K562 (cell line): ENCODE data around the gene GEMIN7. TPM values are rescaled to one million over a fixed set of nuclear protein-coding genes. Genes with fewer than 3 reads are reported as not detected.

Source experiments
- CEBPB ChIP-seq: fragments of 450-650 bp; IDR thresholded peaks from 2 replicates; pipeline ENCODE4 v1.6.1; 2016; ENCODE audit warnings: missing genetic modification characterization, missing compliant biosample characterization
- DIDO1 ChIP-seq: fragments of 450-650 bp; IDR thresholded peaks from 2 replicates; pipeline ENCODE4 v1.6.1; 2016; ENCODE audit warnings: low read depth, missing biosample characterization, missing genetic modification characterization
- GTF2A2 ChIP-seq: IDR thresholded peaks from 2 replicates; pipeline ENCODE4 v1.6.1; 2016; ENCODE audit warnings: mild to moderate bottlenecking, missing genetic modification characterization, missing compliant biosample characterization
- MTA2 ChIP-seq: fragments of 450-650 bp; IDR thresholded peaks from 2 replicates; pipeline ENCODE4 v1.6.1; 2016; ENCODE audit warnings: low read depth
- PHB ChIP-seq: fragments of 250-450 bp; sonication (Bioruptor Pico); IDR thresholded peaks from 2 replicates; pipeline ENCODE4 v1.5.0; 2021
- ZBTB49 ChIP-seq: sonication (generic); formaldehyde crosslinking; IDR thresholded peaks from 2 replicates; pipeline ENCODE4 v1.8.0; 2022; ENCODE audit warnings: missing genetic modification reagents, mild to moderate bottlenecking, borderline replicate concordance
- ZBTB5 ChIP-seq: fragments of 450-650 bp; IDR thresholded peaks from 2 replicates; pipeline ENCODE4 v1.6.1; 2017; ENCODE audit warnings: antibody characterized with exemption
- ZNF589 ChIP-seq: fragments of 200-800 bp; sonication (Bioruptor generic); IDR thresholded peaks from 2 replicates; pipeline ENCODE4 v1.6.1; 2016; ENCODE audit warnings: low read depth, missing genetic modification characterization, missing compliant biosample characterization
- ZNF77 ChIP-seq: fragments of 250-450 bp; sonication (Bioruptor Pico); IDR thresholded peaks from 2 replicates; pipeline ENCODE4 v1.5.0; 2020
- ZSCAN32 ChIP-seq: fragments of 450-650 bp; formaldehyde crosslinking; IDR thresholded peaks from 2 replicates; pipeline ENCODE4 v1.4.0; 2020; ENCODE audit warnings: mild to moderate bottlenecking, moderate library complexity
- polyA plus RNA-seq, 8 experiments: library from polyadenylated mRNA; depleted of rRNA in 4 of 8; stranded (reverse) in 5 of 8; unstranded in 3 of 8; fragments of >200 nt; fragmentation: Nextera tagmentation in 2 of 8; fragmentation: Illumina TruSeq in 1 of 8; extraction: Ambion mirVana in 2 of 8; extraction: Trizol in 1 of 8; gene quantifications; 2 replicates each; pipeline versions ENCODE4 v1.2.1 to v1.2.3, GENCODE V29; 2011 to 2014; ENCODE audit warnings: inconsistent platforms in 1 of 8, missing spikeins in 1 of 8
- total RNA-seq, 7 experiments: library from RNA; depleted of rRNA in 6 of 7; stranded (reverse); fragments of >200 nt in 6 of 7; fragmentation: Illumina TruSeq in 2 of 7; extraction: Trizol in 2 of 7; gene quantifications; 2 replicates each; pipeline versions ENCODE4 v1.2.1 to v1.2.3, GENCODE V29; 2011 to 2021; ENCODE audit warnings: low replicate concordance in 1 of 7
- TF ChIP-seq, protein P1 (sequence below): fragments of 200-600 bp; sonication (generic); IDR thresholded peaks from one replicate; pipeline ENCODE4 v1.6.1; 2012; ENCODE audit warnings: mild to moderate bottlenecking, low read depth, low read length, inconsistent platforms

Gene GEMIN7
- total and polyA plus RNA-seq, 9 of the 15 experiments (the other 6 are each of a cell fraction or from before 2014, with no cell fraction given) = 23.1 to 124 (median 54.9) TPM

GRCh38 chr19:45076851-45077730 lies 2.0 kb upstream of the GEMIN7 start (continued):
- TF ChIP-seq ZNF589 (CRISPR knock-in tag) = no peak
- TF ChIP-seq PHB (CRISPR knock-in tag) = no peak
- no peak for TF ChIP-seq GTF2A2 (tag)
- TF ChIP-seq ZSCAN32 (CRISPR knock-in tag) = no peak
- no peak for TF ChIP-seq MTA2
- no peak for TF ChIP-seq ZNF77
- 0 out of 2 replicates have a peak, but pooled peaks have one; percentile 49 for TF ChIP-seq ZBTB49 (CRISPR knock-in tag)
- no peak for TF ChIP-seq ZBTB5
- TF ChIP-seq DIDO1 = no peak
- TF ChIP-seq CEBPB (tag) = peak; percentile 19; the same call in 1 of the 2 replicates
- TF ChIP-seq, protein P1, sequence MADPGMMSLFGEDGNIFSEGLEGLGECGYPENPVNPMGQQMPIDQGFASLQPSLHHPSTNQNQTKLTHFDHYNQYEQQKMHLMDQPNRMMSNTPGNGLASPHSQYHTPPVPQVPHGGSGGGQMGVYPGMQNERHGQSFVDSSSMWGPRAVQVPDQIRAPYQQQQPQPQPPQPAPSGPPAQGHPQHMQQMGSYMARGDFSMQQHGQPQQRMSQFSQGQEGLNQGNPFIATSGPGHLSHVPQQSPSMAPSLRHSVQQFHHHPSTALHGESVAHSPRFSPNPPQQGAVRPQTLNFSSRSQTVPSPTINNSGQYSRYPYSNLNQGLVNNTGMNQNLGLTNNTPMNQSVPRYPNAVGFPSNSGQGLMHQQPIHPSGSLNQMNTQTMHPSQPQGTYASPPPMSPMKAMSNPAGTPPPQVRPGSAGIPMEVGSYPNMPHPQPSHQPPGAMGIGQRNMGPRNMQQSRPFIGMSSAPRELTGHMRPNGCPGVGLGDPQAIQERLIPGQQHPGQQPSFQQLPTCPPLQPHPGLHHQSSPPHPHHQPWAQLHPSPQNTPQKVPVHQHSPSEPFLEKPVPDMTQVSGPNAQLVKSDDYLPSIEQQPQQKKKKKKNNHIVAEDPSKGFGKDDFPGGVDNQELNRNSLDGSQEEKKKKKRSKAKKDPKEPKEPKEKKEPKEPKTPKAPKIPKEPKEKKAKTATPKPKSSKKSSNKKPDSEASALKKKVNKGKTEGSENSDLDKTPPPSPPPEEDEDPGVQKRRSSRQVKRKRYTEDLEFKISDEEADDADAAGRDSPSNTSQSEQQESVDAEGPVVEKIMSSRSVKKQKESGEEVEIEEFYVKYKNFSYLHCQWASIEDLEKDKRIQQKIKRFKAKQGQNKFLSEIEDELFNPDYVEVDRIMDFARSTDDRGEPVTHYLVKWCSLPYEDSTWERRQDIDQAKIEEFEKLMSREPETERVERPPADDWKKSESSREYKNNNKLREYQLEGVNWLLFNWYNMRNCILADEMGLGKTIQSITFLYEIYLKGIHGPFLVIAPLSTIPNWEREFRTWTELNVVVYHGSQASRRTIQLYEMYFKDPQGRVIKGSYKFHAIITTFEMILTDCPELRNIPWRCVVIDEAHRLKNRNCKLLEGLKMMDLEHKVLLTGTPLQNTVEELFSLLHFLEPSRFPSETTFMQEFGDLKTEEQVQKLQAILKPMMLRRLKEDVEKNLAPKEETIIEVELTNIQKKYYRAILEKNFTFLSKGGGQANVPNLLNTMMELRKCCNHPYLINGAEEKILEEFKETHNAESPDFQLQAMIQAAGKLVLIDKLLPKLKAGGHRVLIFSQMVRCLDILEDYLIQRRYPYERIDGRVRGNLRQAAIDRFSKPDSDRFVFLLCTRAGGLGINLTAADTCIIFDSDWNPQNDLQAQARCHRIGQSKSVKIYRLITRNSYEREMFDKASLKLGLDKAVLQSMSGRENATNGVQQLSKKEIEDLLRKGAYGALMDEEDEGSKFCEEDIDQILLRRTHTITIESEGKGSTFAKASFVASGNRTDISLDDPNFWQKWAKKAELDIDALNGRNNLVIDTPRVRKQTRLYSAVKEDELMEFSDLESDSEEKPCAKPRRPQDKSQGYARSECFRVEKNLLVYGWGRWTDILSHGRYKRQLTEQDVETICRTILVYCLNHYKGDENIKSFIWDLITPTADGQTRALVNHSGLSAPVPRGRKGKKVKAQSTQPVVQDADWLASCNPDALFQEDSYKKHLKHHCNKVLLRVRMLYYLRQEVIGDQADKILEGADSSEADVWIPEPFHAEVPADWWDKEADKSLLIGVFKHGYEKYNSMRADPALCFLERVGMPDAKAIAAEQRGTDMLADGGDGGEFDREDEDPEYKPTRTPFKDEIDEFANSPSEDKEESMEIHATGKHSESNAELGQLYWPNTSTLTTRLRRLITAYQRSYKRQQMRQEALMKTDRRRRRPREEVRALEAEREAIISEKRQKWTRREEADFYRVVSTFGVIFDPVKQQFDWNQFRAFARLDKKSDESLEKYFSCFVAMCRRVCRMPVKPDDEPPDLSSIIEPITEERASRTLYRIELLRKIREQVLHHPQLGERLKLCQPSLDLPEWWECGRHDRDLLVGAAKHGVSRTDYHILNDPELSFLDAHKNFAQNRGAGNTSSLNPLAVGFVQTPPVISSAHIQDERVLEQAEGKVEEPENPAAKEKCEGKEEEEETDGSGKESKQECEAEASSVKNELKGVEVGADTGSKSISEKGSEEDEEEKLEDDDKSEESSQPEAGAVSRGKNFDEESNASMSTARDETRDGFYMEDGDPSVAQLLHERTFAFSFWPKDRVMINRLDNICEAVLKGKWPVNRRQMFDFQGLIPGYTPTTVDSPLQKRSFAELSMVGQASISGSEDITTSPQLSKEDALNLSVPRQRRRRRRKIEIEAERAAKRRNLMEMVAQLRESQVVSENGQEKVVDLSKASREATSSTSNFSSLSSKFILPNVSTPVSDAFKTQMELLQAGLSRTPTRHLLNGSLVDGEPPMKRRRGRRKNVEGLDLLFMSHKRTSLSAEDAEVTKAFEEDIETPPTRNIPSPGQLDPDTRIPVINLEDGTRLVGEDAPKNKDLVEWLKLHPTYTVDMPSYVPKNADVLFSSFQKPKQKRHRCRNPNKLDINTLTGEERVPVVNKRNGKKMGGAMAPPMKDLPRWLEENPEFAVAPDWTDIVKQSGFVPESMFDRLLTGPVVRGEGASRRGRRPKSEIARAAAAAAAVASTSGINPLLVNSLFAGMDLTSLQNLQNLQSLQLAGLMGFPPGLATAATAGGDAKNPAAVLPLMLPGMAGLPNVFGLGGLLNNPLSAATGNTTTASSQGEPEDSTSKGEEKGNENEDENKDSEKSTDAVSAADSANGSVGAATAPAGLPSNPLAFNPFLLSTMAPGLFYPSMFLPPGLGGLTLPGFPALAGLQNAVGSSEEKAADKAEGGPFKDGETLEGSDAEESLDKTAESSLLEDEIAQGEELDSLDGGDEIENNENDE = no peak
